NCI-H187 treated with DMSO at 0.1 percent for 48 hours (cell line): Measurements from ENCODE around the gene TMBIM1.
A peak's percentile ranks its signal among the peaks of the same experiment; 100 is the strongest.
"Not testable (repeated sequence)": the region's sequence is repeated elsewhere in the genome, so short reads cannot be mapped to it uniquely, and the experiment has no call there.

Experiments used
- DNase-seq: peaks from one replicate; lab custom pipeline; 2025; lab: John Stamatoyannopoulos, UW

Gene TMBIM1

DNA sequence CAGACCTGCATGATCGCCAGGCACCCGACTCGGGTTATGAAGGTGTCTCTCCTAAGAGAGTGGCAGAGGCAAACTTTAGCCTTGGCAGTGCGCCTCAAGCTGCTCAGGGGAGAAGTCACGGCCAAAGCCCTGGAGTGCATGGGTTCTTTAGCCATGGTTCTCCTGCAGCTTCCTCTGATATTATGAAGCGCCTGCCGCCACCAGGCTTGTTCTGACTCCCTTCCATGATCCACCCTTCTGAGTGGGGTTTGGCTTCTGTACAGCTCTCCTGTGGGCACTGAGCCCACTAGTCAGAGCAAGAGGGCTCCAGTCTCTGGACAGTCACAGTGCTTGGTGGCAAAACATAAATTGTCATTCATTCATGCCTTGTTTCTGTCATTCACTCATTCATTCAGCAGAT lies 25.9 kb upstream of the TMBIM1 start:
- DNase-seq, result no peak

DNA sequence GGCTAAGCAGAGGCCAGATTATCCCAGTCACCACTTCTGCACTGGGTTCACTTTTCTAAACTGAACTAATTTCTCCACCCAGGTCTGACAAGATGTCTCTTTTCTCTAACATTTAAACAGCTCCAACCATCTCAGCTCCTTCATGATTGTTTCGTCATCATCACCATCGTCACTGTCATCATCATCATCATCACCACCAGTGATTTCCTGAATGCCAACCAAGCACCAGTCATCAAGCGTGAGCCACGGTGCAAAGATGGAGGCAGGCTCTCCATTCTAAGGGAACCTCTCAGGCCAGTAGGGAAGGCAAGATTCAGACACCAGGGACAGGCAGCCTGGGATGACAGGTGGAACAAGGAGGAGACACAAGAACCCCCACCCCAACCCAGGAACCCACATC lies 25.5 kb upstream of the TMBIM1 start:
- no peak for DNase-seq

DNA sequence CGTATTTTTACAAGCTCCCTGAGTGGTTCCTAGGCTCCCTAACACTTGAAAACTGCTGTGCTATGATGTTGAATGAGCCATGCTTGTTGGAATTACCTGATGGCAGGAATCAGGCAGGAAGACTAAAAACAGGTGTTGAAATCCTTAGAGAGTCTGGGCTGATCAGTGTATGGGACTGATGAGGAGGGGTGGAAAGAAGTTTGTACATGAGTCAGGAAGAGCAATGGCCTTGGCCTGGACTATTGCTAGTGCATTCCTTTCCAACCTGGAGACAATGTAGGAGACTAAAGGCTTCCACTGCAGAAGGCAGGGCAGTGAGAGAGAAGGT lies 25.0 kb upstream of the TMBIM1 start:
- no peak for DNase-seq

DNA sequence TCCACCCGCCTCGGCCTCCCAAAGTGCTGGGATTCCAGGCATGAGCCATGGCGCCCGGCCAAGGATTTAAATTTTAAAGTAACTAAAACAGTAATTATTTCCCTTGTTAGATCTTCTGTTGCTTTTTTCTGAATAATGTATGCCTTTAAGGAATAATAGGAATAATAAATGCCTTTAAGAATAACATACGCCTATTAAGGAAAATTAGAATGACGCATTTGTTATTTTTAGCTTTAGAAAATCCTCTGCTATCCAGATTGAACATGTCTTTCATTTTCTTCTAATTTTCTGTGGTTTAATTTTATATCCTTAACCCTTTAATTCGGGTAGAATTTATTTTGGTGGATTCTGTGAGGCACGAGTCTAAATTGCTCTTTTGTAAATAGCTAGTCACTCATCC lies 23.1 kb upstream of the TMBIM1 start:
- DNase-seq, result no peak

DNA sequence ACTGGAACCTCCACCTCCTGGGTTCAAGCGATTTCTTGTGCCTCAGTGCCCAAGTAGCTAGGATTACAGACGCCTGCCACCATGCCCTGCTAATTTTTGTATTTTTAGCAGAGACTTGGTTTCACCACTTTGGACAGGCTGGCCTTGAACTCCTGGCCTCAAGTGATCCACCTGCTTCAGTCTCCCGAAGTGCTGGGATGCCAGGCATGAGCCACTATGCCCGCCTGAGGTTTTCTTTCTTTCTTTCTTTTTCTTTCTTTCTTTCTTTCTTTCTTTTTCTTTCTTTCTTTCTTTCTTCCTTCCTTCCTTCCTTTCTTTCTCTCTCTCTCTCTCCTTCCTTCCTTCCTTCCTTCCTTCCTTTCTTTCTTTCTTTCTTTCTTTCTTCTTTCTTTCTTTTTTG lies 22.5 kb upstream of the TMBIM1 start:
- not testable (repeated sequence) for DNase-seq

DNA sequence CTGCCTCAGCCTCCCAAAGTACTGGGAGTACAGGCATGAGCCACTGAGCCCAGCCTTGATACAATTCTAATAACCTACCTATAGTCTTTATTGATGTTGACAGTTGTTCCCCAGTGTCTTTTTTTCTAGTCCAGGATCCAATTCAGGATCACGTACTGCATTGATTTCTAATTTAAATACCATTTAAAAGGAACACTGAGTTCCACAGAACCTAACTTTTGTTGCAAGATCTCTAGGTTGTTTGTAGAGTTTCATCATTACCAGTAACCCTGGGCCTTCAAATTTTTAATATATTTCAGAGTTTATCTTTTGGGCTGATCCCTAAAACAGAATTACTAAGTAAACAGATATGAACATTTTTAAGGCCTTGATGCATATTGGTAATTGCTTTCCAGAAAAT lies 21.1 kb upstream of the TMBIM1 start:
- no peak for DNase-seq

DNA sequence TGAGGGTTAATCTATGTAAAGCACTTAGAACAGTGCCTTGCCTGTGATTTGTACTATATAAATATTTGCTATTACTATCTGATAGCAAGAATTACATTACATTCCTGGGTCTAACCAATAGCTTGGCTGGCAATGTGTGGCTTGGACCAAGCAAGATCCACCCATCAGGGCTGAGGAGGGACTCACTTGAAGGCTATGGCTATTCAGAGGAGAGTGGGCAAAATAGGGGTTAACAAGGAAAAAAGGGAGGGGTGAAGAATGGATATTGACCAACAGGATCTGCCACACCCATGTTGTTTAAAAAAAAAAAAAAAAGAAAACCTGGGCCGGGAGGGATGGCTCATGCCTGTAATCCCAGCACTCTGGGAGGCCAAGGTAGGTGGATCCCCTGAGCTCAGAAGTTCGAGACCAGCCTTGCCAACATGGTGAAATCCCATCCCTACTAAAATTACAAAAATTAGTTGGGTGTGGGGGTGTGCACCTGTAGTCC lies 20.0 kb upstream of the TMBIM1 start:
- no peak for DNase-seq

DNA sequence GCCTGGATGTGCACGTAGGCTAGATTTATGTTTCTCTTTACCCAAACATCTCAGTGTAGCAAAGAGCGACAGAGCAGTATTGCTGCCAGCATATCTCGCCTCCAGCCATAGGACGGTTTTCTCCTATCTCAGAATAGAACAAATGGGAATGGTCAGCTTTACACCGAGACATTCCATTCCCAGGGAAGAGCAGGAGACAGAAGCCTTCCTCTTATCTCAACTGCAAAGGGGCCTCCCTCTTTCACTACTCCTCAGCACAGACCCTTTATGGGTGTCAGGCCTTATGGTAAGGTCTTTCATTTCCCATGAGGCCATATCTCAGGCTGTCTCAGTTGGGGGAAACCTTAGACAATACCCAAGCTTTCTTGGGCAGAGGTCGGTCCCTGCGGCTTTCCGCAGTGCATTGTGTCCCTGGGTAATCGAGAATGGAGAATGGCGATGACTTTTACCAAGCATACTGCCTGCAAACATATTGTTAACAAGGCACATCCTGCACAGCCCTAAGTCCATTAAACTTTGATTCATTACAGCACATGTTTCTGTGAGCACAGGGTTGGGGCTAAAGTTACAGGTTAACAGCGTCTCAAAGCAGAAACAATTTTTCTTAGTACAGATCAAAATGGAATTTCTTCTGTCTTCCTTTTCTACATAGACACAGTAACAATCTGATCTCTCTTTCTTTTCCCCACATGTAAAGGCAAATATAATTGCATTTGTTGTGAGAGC lies 19.4 kb upstream of the TMBIM1 start:
- not testable (repeated sequence) for DNase-seq

DNA sequence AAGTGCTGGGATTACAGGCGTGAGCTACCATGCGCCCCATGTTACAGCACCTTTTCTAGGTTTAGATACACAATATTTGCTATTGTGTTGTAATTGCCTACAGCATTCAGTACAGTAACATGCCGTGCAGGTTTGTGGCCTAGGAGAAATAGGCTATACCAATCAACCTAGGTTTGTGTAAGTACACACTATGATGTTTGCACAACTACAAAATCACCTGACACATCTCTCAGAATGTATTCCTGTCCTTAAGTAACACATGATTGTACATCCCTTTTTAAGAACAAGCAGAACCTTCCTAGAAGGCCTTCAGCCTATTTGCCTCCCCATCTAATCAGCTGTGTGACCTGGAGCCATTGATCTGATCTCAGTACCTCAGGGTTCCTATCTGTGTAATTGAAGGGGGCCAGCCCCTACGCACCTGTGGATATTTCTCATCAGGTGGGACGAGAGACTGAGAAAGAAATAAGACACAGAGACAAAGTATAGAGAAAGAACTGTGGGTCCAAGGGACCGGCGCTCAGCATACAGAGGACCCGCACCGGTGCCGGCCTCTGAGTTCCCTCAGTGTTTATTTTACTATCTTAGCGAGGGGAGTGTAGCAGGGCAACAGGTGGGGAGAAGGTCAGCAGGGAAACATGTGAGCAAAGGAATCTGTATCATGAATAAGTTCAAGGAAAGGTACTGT lies 18.7 kb upstream of the TMBIM1 start:
- no peak for DNase-seq

DNA sequence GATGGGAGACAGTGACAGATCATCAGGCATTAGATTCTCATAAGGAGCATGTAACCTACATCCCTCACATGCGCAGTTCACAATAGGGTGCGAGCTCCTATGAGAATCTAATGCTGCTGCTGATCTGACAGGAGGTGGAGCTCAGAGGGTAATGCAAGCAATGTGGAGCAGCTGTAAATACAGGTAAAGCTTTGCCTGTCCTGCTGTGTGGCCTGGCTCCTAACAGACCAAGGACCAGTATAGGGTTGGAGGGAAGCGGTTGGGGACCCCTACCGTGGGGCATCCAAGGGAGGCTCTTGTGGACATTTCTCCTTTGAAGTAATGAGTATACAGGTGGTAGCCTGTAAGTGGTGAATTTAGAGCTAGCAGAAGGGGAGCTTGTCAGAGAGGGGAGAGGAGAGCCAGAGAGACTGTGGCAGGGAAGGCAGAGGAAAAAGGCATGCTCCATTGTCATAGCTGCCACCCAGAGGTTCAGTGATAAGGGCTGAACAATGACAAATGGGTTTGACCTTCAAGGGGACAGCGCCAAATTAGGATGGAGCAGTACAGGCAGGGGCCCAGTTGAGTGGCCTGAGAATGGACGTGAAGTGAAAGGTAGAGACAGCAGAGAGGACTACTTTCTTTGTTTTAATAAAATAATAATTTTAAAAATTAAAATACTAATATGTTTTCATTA lies 15.2 kb upstream of the TMBIM1 start:
- DNase-seq, result no peak

DNA sequence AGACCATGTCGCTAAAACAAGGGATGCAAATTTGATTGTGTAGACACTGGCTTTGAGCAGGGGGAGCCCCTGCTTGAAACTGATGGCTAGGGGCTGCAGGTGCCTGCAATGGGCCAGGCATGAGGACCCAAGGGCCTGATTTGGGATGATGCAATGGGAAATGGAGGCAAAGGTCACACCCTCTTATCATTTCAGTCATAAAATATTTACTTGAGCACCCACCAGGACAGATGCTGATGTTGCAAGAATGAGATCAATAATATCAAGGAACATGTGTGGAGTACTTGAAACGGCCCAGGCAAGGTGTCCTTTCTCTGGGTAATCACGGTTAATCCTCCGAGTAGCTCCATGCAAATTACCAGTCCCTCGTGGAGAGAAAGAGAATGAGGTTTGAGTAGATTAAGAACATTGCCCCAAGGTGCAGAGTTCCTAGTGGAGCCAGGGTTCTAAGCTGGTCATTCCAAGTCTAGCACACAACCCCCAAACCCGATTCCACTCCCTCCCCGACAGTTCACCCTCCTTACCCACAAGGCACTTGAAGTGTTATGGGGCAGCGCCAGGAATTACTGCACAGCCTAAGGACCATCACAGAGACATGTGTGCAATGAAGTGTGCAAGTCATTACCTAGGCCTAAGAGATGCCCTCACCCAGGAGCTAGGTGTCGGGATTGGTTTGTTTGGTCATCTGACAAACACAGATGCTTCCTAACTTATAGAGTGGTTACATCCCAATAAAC lies 14.0 kb upstream of the TMBIM1 start:
- no peak for DNase-seq

DNA sequence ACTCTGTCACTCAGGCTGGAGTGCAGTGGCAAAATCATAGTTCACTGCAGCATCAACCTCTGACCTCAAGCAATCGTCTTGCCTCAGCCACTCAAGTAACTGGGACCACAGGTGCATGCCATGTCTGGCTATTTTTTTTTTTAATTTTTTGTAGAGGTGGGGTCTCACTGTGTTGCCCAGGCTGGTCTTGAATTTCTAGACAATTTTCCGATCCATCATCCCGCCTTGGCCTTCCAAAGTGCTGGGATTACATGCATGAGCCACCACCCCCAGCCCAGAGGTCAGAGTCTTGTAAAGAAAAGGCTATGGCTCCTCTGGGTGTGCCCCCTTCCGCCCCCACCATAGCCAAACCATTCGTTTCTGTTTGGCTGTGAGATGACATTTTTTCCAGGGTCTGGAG lies 13.1 kb upstream of the TMBIM1 start:
- no peak for DNase-seq

DNA sequence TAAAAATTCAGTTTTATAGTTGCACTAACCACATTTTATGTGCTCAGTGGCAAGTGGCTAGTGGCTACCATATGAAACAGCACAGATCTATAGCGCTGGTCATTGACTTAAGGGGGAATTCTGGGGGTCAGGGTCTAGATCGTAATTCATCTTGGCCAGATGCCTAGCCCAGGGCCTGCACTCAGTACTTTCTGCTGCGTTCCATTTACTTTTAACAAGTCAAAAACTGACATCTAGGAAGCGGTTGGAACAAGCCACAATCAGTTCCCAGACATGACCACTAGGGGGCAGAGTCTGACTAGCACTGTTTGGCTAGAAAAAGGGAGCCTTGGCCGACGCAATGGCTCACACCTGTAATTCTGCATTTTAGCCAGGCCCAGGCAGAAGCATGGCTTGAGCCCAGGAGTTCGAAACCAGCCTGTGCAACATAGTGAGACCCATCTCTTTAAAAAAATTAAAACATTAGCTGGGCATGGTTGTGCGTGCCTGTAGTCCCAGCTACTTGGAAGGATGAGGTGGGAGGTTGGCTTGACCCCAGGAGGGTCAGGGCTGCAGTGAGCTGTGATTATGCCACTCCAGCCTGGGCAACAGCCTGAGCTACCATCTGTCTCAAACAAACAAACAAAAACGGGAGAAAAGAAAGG lies 9.0 kb upstream of the TMBIM1 start:
- DNase-seq, result peak; percentile 12

DNA sequence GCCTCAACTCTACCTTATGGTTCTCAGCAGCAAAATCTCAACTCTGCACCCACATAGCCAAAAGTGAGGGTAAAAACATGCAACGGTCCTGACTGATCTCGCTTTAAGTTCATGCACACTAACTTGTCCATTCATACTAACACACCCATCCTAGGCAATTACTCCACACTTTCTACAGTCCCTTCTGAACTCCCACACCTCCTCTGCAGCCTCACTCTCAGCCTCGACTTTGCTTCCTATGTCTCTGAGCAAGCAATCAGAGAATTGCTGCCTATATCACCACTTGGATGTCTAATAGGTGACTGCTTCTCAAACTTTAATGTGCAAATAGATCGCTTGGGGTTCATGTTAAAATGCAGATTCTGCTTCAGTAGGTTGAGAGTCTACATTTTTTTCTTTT lies 7.8 kb upstream of the TMBIM1 start:
- no peak for DNase-seq

DNA sequence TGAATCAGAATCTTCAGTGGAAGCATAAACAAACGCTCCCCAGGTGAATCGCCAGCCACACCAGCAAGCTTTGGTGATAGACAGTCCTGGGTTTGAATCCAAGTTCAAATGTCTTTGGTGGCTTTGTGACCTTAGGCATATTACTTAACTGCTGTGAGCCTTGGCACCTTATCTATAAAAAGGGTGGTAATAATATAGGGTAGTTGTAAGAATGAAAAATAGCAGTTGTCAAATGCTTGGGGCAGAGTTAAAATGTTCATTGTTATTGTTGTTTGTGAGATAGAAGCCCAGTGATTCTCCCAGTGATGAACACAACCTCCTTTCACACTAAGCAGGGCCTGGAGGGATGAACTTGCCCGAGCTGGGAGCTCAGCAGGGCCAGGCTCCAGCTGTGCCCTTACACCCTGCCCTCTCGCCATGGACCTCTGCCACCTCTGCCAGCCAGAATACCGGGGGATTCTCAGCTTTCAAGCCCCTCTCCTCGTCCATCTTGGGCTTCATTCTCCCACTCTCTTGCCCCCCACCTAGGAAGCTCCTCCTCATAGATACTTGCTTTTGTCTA lies 6.1 kb upstream of the TMBIM1 start:
- DNase-seq, result no peak

DNA sequence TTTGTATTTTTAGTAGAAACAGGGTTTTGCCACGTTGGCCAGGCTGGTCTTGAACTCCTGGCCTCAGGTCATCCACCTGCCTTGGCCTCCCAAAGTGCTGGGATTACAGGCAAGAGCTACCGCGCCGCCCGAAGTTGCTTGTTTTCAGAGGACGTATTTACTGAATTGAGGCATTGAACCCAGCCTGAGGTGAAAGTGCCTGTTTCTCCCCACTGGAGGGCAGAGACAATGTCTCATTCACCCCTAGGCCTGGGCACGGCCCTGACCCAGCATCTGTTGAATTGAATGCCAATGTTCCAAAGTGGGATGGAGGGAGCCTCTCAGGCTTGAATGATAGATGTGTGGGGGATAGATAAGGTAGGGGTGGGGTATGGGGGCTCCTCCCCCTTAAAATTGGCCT lies 4.5 kb upstream of the TMBIM1 start:
- DNase-seq, result no peak

DNA sequence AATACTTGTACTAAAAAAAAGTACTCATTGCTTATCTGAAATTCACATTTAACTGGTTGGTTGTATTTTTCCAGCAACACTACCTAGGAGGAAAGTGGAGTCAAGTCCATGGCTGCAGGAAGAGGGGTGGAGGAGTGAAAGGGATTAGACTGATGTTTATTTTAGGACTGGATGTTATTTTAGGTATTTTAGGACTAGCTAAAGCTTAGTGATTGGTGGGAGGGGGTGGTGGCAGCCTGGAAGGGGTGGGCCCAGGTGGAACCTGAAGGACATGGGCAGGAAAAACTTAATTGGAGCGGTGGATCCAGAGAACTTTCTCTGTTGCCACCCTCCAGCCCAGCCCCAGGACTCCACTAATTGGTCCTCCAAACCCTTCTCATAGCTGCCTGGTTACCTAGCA lies 3.9 kb upstream of the TMBIM1 start:
- DNase-seq, result no peak

DNA sequence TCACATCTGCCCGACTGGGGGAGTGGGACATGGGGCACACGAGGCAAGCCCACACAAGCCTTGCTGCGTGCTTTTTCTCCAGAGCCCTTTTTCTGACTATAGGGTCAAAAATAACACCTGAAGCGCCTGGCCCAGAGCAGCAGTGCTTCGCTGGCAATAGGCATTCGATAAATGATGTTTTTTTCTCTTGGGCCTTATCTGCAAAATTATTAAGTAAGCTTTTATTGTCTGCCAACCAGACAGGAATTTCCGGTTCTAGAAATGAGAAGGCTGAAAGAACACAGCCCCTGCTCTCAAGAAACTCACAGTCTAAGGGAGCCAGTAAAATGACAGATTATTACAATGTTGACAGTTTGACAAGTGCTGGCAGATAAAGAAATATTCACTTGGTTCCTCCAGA lies 2.7 kb upstream of the TMBIM1 start:
- DNase-seq, result no peak

DNA sequence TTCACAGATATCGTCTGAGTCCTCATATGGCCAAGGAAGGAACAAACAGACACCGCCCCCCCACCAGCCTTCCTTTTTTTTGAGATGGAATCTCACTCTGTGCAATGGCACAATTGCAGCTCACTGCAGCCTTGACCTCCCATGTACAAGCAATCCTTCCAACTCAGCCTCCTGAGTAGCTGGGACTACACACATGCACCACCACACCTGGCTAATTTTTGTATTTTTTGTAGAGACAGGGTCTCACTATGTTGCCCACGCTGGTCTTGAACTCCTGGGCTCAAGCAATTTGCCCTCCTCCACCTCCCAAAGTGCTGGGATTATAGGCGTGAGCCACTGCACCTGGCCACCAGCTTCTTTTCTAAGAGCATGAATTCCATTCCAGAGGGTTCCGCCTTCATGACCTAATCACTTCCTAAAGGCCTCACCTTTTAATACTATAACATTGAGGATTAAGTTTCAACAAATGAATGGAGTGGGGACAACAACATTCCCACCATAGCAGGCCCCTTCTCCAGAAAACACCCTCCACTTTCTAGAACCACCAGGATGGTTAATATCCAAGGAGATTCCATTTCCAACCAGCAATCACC lies 2.2 kb upstream of the TMBIM1 start:
- no peak for DNase-seq

DNA sequence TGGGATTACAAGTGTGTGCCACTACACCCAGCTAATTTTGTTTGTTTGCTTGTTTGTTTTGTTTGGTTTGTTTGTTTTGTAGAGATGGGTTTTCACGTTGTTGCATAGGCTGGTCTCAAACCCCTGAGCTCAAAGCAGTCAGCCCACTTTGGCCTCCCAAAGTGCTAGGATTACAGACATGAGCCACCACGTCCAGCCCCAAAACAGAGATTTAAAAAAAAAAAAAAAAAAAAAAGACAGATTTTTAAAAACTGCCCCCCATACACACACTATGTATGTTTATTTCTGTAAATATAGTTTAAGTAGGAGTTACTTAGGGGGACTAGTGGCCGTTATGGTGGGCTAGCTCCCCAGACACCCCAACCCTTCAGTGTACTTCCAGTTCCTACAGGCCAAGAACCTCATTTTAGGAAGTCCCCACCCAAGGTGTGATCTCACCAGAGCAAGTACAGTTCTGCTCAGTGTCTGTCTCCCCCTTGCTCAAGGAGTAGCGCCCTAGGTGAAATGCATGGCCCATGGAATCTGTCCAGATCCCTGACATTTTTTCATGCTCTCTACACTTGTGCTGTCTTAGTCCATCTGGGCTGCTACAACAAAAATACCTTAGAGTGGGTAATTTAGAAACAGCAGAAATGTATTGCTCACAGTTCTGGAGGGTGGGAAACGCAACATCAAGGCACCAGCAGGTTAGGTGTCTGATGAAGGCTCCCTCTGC lies 1.6 kb upstream of the TMBIM1 start:
- no peak for DNase-seq
